ENCODE data around the gene SLC13A3. TPM values are rescaled to one million over a fixed set of nuclear protein-coding genes. Genes with fewer than 3 reads are reported as not detected.

SLC13A3 gene
- total and polyA plus RNA-seq, 9 donors = 0.36 to 7.1 (median 4.6) TPM

- no peak for DNase-seq
- Histone ChIP-seq H3K36me3 (no peaks in the 10 kb centered on the region), H3K4me3 (no peak overlapping the region), H3K27me3 (no peaks in the 10 kb centered on the region), H3K27ac (no peak overlapping the region), H3K9me3 (no peaks in the 10 kb centered on the region), H3K4me1 (ENCODE audit: insufficient read depth) (no peaks in the 10 kb centered on the region)
- no peak for TF ChIP-seq CTCF (IDR thresholded peaks at IDR 0.05)
- no peak for TF ChIP-seq POLR2A (IDR thresholded peaks at IDR 0.05)
- TF ChIP-seq EP300 (IDR thresholded peaks at IDR 0.05) = no peak
- WGBS, 3 donors = 76 to 92% (median 83%) methylated on average over 7 of the region's 7 CpGs
- intact Hi-C loops (cut with DNase I) = no loop called here
These were observed 63.3 kb downstream of the SLC13A3 start for GRCh38 chr20:46587986-46588385.

GRCh38 chr20:46586724-46587123, 64.5 kb downstream of the SLC13A3 start:
- Histone ChIP-seq H3K36me3 (no peaks in the 10 kb centered on the region), H3K9me3 (no peaks in the 10 kb centered on the region), H3K27me3 (no peaks in the 10 kb centered on the region), H3K27ac (no peak overlapping the region), H3K4me1 (ENCODE audit: insufficient read depth) (no peaks in the 10 kb centered on the region), H3K4me3 (no peak overlapping the region)
- intact Hi-C loops (cut with DNase I) = no loop called here
- TF ChIP-seq CTCF (IDR thresholded peaks at IDR 0.05) = no peak
- no peak for TF ChIP-seq POLR2A (IDR thresholded peaks at IDR 0.05)
- TF ChIP-seq EP300 (IDR thresholded peaks at IDR 0.05) = no peak
- no peak for DNase-seq
- WGBS, 3 donors = 97 to 98% (median 97%) methylated on average over 5 of the region's 5 CpGs

GRCh38 chr20:46584508-46584907, 66.8 kb downstream of the SLC13A3 start:
- no peak overlapping the region for H3K27ac ChIP-seq
- 17 to 32% (median 18%) methylated on average over 2 of the region's 2 CpGs for WGBS, 3 donors
- no peaks in the 10 kb centered on the region for H3K27me3 ChIP-seq
- no peaks in the 10 kb centered on the region for H3K9me3 ChIP-seq
- no peak overlapping the region for H3K4me3 ChIP-seq
- no peaks in the 10 kb centered on the region for H3K36me3 ChIP-seq
- DNase-seq = no peak
- TF ChIP-seq POLR2A (IDR thresholded peaks at IDR 0.05) (no peak), CTCF (IDR thresholded peaks at IDR 0.05) (no peak), EP300 (IDR thresholded peaks at IDR 0.05) (no peak)
- intact Hi-C loops (cut with DNase I) = no loop called here
- no peaks in the 10 kb centered on the region for H3K4me1 ChIP-seq (ENCODE audit: insufficient read depth)

GRCh38 chr20:46583411-46584214, 67.6 kb downstream of the SLC13A3 start:
- Histone ChIP-seq H3K36me3 (no peaks in the 10 kb centered on the region), H3K4me1 (ENCODE audit: insufficient read depth) (no peaks in the 10 kb centered on the region), H3K9me3 (no peaks in the 10 kb centered on the region), H3K27me3 (no peaks in the 10 kb centered on the region), H3K27ac (no peak overlapping the region), H3K4me3 (no peak overlapping the region)
- intact Hi-C loops (cut with DNase I) = no loop called here
- TF ChIP-seq CTCF (IDR thresholded peaks at IDR 0.05) = no peak
- TF ChIP-seq POLR2A (IDR thresholded peaks at IDR 0.05) = no peak
- no peak for TF ChIP-seq EP300 (IDR thresholded peaks at IDR 0.05)
- WGBS, 3 donors = 70 to 76% (median 74%) methylated on average over 17 of the region's 17 CpGs
- no peak for DNase-seq

Measured in ovary (tissue), 9 donors.